ENCODE results near the gene DNAJC6.

Gene DNAJC6

DNA sequence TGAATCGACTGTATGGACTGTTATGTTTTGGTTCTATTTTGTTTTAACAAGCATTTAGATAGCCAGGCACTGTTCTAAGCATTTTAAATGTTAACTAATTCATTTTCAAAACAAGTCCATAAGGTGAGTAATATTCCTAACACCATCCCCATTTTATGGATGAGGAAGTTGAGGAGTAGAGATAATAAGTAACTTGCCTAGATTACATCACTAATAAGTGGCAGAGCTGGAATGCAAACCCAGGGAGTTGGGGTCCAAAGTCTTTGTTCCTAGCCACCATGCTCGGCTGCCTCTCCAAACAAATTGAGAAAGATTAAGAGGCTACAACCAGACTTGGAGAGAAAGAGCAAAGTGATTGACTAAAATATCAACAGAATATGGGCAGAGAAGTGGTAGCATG is 98.5 kb downstream of the DNAJC6 start:
- DNase-seq (ENCODE audit: low spot score): no peak

DNA sequence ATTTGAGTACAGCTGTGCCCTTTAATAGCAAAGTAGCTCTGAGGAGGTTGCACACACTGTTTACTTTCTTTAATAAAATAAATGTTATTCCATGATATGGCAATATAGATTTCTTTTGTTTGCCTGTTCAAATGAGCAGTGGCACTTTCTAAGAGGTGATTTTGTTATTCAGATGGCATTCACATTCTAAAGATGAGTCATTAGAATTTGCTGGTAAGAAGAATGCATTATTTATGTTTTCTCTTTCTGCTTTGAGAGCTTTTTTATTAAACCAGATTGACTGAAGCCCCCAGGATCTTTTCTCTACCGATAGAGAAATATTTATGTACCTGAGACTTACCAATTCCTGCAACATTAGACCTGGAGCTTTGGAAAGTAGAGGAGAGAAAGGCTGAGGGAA is 100.0 kb downstream of the DNAJC6 start:
- no peak for DNase-seq (ENCODE audit: low spot score)

DNA sequence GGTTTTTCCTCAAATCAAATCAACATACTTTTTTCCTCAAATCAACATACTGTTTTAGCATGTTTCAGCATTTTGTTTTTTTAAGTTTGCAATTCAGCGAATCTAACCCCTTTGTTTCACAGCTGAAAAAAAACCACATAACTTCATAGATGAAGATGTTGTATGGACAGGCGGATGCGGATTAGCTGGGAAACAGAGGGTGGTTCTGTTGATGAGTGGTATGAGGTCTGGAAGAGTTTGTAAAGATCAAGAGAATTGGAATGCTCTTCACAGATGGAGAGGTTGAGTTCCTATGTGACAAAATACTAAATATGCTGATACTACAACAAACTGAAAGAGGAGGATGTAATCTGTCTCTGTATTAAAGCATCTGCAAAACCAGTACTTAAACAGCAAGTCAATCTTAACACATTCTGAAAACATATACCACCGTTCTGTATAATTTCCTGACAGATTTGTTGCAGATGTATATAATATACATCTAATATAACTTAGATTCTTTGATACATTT is 100.5 kb downstream of the DNAJC6 start:
- no peak for DNase-seq (ENCODE audit: low spot score)

DNA sequence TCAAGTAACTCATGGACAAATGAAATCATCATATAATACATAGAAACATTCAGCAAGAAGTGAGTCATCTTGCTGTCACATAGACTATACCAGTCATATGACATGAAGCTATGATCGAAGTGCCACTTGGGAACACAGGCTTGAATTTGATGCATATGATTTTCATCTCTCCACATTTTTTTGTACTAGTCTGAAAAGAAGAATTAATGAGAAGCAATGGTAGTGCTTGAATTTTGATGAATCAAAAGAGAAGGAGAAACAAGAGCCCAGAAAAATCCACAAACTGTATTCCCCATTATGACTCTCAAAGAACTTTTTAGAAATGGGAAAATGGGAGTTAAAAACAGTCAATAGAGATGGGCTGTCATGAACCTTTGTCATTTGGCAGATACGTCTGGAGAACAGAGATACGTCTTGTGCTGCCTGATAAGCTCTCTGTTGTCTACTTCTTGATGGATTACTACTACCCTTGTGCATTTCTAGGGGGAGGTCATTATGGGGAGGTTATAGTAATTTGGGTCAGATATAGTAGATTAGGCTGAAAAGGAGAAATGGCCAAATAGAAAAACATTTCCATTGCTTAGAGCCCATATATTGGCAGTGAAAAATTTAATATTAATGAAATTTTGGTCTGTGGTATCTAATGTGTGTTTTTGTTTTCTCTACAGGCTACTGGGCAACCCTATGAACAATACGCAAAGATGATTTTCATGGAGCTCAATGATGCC is 103.1 kb downstream of the DNAJC6 start:
- no peak for DNase-seq (ENCODE audit: low spot score)

DNA sequence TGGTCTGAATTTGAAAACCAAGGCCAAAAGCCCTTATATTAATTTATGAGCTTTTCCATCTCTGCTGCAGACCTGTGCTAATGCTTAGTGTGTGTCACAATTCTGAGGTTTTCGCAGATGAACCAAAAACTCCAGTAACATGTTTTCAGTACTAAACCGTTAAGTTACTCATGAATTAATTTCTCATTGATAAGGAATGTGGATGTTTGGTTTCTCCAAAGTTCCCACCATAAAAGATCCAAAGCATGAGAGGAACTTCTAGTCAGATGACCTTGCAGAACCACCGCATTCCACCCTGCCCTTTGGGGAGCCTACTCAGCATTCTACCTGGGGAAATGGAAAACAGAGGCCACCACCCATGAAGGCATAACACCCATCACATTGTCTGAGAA is 103.6 kb downstream of the DNAJC6 start:
- no peak for DNase-seq (ENCODE audit: low spot score)

DNA sequence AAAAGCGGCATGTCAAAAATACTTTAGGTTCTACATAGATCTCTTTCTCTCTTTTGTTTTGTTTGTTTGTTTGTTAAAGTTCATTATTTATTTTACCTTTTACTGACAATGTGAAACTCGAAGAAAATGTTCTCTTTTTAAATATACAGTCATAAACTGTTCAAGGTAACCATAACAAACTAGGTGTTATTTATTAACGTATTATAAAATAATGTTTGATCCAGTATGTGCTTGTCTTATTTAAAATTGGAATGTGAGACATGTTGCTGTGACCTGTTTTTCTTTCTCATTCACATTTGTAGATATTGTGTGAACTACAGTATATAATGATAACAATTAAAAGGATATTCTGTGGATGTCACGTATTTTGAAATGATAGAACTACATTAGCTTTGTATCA is 105.2 kb downstream of the DNAJC6 start:
- DNase-seq (ENCODE audit: low spot score): no peak

DNA sequence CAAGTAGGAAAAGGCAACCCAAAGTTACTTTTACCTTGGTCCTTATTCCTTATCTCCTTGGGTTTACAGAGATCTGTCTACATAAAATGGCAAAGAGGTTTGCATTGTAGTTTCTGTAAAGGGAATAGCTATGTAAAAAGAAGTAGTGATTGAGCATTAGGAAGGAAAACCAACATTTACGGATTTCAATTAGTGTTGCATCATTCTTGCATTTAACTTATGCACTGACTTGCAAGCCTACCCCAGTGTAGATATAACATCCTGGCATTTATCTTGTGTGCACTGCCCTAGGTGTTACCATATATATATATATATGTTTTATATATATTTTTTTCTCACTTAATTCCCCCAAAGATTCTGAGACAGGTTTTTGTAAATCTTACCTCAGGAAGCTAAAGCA is 107.4 kb downstream of the DNAJC6 start:
- no peak for DNase-seq (ENCODE audit: low spot score)

DNA sequence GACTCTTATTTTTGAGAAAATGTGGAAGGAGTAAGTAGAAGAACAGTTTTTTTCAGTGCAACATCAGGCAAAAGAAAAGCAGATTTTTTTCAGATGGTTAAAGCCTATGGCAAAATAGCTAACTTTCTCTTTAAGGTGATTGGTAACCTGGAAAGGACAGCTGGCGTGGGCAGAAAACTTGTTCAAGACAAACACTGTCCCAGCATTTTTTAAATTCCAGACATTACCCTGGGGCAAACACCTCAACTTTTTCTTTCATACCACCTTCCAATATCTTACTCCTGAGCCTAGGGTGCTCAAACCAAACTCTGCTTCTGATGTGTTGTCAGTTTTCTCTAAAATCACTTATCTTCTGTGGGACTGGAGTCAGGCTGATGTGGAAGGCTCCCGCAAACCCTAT is 108.4 kb downstream of the DNAJC6 start:
- DNase-seq (ENCODE audit: low spot score): no peak

DNA sequence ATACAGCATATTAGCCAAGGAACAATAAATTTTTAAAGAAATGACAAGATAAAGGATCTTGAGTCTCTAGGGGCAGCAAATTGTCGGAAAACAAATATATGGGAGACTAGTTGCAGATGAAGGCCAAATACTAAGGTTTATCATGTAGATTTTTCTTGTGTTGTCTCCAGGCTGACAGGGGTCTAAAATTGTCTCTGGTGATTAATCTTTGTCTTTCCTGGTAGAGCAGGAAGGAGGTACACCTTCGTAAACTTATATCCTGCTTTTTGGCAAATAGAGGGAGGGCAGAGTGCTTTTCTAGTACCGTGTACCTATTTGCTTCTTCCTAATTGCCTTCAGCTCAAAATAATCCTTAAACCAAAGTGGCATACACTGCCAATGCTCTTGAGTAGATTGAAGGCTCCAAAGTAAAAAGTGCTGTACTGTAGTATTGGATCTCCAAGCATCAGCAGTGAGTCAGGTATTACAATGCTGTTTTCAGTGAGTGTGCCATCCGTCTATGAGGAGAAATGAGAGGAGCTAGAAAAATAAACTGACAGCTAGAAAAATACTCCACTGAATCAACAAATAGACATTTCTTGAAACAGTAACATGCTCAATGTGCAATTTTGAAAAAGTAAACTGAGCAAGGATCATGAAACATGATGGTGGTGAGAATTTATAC is 109.3 kb downstream of the DNAJC6 start:
- no peak for DNase-seq (ENCODE audit: low spot score)

DNA sequence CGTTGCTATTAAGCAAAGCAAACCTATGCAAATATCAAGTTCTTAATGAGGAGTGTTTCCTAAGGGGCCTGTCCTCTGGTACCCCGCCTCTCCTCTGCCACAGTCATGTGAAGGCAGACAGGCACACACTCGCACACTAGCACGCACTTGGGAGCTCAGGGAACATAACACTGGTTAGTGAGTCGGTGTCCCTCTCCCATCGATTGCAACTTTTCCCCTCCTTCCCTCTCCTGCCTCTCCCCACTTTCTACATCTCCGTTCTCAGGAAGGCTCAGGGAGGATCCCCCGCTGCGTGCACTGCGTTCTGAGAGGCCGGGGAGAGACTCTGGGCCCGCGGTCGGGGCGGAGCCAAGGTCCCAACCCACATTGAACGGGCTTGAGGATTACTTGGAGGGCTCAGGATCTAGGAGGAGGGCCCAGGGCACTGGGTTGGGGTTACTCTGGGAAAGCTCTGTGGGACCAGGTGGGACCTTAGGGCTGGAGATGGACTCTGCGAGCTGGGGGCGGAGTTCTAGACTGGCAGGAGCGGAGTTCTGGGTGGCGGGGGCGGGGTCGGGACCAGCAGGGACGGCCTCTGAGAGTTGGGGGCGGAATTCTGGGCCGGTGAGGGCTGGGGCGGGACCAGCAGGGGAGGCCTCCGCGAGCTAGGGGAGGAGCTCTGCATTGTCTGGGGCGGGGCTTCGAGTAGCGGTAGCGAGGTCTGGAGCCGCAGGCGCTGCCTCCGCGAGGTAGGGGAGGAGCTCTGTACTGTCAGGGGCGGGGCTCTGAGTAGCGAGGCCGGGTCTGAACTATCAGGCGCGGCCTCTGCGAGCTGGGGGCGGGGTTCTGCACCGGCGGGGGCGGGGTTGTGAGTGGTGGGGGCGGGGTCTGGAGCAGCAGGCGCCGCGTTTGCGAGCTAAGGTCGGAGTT is 110.6 kb downstream of the DNAJC6 start:
- peak; percentile 95 for DNase-seq (ENCODE audit: low spot score)

DNA sequence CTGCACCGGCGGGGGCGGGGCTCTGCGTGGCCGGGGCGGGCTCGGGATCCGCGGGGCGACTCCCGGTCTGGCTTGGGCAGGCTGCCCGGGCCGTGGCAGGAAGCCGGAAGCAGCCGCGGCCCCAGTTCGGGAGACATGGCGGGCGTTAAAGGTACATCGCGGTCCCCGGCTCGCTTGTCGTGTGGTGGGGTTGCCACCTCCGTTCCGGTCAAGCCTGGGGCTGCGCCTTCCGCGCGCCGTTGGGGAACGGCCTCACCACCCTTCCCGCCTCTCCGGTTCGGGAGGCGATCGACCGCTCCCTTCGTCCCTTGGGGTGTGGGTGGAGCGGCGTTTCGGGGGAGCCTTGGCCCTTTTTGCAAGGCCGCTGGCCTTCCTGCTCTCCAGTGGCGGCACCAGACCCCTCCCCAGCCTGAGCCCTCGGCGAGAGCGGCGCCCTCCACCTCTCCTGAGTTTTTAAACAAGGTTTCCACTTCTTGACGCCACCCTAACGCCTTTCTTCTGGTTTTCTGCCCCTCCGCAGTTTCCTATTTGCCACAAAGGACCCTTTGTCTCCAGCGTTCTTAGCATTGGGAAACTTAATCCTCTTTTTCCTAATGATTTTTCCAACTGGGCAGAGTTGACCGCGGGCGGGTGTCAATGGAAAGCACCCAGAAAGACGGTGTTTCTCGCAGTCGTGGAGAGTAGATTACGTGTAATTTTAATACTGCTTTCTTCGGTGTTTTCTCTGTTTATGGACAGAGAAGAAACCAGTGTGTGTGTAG is 111.4 kb downstream of the DNAJC6 start, which contains the start of the genes LEPR and LEPROT:
TSS of gene LEPR (plus strand) at position 79 of the 761 bp plus-strand sequence. CDS start 144,898 bp downstream, outside the sequence.
TSS of gene LEPROT (plus strand) at position 79 of the 761 bp plus-strand sequence. CDS start at position 136, 57 bp downstream.
- DNase-seq (ENCODE audit: low spot score): no peak

DNA sequence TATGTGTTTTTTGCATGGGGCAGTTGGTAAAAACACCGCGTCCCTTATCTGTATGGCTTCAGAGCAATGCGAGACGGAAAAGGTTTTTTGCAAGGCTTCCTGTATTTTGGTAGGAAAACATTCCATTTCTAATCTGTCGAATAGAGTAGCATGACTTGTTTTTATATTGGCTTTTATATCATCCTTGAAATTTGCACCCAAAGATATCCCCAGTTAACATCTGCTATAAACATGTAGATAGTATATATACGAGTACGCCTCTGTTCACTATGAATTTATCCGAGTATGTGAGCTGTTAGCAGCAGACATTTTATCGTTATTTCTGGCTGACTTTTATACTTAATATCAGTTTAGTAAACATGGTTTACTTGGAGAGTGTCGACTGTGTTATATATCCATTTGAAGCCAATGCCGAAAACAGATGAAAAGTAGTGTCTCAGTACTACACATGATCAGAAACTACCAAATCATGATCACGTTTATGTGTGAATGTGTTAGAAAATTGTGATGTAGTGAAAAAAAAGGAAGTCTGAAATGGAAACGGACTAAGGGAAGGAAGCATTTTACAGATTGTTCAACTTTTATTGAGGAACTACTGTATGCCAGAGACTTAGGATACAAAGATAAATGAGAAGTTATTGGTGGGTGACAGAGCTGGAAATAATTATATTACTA is 112.1 kb downstream of the DNAJC6 start:
- peak; percentile 54 for DNase-seq (ENCODE audit: low spot score)

DNA sequence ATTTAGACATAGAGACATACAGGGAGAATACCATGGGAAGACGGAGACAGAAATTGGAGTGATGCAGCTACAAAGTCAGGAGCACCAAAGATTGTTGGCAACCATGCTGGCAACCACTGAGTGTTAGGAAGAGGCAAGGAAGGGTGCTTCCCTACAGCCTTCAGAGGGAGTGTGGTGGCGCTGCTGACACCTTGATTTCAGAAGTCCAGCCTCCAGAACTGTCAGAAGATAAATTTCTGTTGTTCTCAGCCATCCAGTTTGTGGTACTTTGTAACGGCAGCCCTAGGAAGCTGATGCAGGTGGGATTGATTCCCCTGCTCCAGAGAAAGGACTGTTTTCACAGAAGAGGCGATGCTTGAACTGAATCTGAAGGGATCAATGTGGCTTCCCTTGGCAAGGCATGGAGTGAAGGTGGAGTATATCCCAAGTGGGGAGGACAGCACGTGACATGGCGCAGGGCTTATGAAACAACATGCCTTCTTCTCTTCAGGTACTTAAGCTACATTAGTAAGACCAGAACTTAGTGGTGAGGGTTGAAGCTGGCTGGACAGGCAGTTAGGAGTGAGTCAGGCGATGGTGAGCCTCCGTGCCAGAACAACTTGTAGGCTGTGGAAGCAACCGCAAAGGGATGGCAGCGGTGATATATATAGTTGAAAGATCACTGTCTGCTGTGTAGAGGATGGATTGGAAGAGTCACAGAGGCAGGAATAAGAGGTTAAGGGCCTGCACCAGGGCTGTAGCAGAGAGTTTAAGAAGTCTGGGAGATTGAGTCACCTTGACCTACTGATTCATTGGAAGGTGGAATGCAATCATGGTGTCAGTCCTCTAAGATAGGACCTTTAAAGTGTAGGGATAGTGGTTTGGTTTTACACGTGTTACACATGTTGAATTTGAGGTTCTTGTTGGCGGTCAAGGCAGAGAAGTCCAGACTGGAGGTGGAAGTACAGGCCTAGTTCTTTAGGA is 113.2 kb downstream of the DNAJC6 start:
- DNase-seq (ENCODE audit: low spot score): peak; percentile 59

DNA sequence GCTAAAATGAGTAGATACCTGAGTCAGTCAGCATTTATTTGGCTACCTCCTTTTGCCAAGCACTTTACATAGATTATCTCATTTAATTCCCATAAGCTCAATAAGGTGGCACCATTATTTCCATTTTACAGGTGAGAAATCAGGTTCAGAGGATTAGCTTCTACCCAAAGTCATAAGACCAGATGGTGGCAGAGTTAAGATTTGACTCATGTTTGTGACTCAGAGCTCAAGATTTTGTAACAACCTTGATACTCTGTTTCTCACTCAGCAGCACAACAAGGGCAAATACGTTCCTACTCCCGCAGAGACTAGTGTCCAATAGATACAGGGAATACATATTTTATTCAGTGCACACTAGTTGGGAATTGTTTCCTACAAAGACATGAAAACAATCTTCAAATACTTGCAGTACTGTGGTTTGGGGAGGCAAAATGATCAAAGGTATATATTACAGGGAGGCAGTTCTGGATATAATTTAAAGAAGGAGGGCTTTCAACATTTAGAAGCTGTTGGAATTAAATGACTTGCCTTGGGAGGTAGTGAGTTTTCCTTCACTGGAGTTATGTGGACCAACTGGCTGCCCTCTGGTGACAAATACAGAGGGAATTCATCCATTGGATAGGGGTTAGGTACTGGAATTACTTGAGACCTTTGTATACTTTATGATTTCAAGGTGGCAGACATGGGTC is 114.7 kb downstream of the DNAJC6 start:
- DNase-seq (ENCODE audit: low spot score): no peak

DNA sequence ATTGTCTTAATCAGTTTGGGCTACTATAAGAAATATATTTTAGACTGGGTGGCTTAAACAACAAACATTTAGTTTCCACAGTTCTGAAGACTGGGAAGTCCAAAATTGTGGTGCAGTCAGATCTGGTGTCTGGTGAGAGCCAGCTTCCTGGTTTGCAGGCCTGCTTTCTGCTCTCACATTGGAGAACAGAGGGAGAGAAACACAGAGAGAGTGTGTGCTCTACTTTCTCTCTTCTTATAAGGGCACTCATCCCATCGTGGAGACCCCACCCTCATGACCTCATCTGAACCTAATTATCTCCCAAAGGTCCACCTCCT is 115.2 kb downstream of the DNAJC6 start:
- no peak for DNase-seq (ENCODE audit: low spot score)

DNA sequence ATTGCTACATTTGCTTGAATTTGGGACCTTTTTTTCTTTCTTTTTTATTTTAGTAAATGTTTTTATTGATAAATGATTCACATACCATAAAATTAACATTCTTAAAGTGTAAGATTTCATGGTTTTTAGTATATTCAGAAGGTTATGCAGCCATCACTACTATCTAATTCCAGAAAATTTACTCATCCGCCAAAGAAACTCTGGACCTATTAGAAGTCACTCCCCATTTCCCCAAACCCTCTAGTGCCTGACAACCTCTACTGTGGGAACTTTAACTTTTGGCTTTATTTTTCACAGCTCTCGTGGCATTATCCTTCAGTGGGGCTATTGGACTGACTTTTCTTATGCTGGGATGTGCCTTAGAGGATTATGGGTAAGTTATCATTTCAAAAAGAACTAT is 115.7 kb downstream of the DNAJC6 start:
- DNase-seq (ENCODE audit: low spot score): no peak

DNA sequence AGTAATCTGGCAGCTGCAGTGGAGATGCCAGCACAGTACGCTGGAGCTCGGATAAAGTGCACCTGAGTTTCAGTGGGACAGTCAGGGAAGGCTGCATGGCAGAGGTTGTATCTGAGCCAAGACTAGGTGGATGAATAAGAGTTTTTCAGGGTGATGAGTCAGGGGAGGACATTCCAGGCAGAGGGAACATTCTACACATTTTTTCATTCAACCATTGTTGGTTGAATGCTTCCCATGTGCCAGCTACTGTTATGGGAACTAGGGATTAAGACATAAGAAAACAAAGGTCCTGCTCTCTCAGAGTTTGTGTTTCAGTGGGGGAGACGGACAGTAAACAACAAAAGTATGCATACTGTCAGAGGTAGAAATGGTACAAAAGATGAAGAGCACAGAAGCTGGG is 116.4 kb downstream of the DNAJC6 start:
- no peak for DNase-seq (ENCODE audit: low spot score)

DNA sequence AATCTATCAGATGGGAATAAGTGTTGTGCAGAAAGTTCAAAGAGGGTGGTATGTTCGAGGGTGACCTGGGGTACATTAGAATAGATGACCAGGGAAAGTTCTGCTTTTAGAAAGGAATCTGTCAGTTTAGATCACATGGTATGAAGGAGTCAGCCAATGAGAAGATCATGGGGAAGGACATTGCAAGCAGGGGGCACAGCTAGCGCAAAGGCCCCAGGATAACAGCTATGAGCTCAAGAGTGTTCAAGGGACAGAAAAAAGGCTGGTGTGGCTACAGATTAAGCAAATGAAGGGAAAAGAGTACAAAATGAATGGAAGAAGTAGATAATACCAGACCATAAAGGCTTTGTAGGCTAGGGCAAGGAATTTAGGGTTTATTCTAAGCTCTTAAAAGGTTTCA is 119.7 kb downstream of the DNAJC6 start:
- no peak for DNase-seq (ENCODE audit: low spot score)

DNA sequence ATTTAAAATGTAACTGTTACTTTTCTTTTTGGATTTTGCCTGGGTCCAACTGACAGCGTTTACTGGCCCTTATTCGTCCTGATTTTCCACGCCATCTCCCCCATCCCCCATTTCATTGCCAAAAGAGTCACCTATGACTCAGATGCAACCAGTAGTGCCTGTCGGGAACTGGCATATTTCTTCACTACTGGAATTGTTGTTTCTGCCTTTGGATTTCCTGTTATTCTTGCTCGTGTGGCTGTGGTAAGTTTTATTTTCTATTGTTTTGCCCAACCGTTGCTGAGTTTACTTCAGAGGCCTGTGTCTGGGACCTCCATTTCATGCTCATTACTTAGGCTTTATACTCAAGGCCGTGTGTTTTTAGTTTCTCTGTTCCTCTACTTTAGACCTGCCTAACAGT is 120.5 kb downstream of the DNAJC6 start:
- no peak for DNase-seq (ENCODE audit: low spot score)

Data from cerebellar cortex (tissue), 1 donor.